SK-N-MC (cell line): Measurements from ENCODE around the gene RBKS.
"Not testable (repeated sequence)": the region's sequence is repeated elsewhere in the genome, so short reads cannot be mapped to it uniquely, and the experiment has no call there.

Experiments used
- DNase-seq: peaks from one replicate; pipeline ENCODE4 v3.0.0-alpha.2; 2011; ENCODE audit warnings: low read depth, low spot score
- H3K27ac ChIP-seq: fragments of 200-600 bp; sonication (generic); 2 replicates; pipeline ENCODE4 v1.5.1; 2016; ENCODE audit warnings: mixed run types
- H3K36me3 ChIP-seq: fragments of 200-600 bp; sonication (generic); 2 replicates; pipeline ENCODE4 v1.6.1; 2017; ENCODE audit warnings: antibody characterized with exemption, low read length, mixed read lengths; ENCODE audit not compliant: insufficient read depth
- H3K4me3 ChIP-seq: fragments of 200-600 bp; sonication (generic); 2 replicates; pipeline ENCODE4 v1.5.1; 2016
- H3K9ac ChIP-seq: fragments of 200-600 bp; sonication (generic); 2 replicates; pipeline ENCODE4 v1.8.0; 2017; ENCODE audit warnings: mixed run types, mixed read lengths; ENCODE audit not compliant: insufficient read length
- H3K9me3 ChIP-seq: fragments of 200-600 bp; sonication (generic); 2 replicates; pipeline ENCODE4 v1.6.1; 2017; ENCODE audit warnings: low read depth, mild to moderate bottlenecking, antibody characterized with exemption, low read length, moderate library complexity, mixed read lengths
- EZH2 ChIP-seq: fragments of 200-600 bp; sonication (generic); IDR thresholded peaks from one replicate; pipeline ENCODE4 v1.6.1; 2017; ENCODE audit warnings: antibody characterized with exemption
- FOXP2 ChIP-seq: optimal IDR thresholded peaks from 2 replicates; pipeline ENCODE3; 2011; ENCODE audit warnings: mild to moderate bottlenecking, moderate library complexity; ENCODE audit not compliant: insufficient read depth; ENCODE audit errors: extremely low read length, control extremely low read depth
- POLR2AphosphoS5 ChIP-seq: IDR thresholded peaks from 2 replicates; pipeline ENCODE4 v1.6.1; 2012; ENCODE audit warnings: mild to moderate bottlenecking, low read depth, low read length, borderline replicate concordance

The RBKS gene

GRCh38 chr2:27771548-27772335 lies 118.4 kb downstream of the RBKS start, which contains the start of gene MRPL33:
TSS of gene MRPL33 (plus strand) at chr2:27771719. CDS start at chr2:27771778, 59 bp downstream.
- Histone ChIP-seq H3K9ac (peak within 1 kb of the TSS; percentile 81), H3K4me3 (peak within 1 kb of the TSS; percentile 97), H3K9me3 (no peaks in the 10 kb centered on the region), H3K36me3 (peaks cover 17% of the 10 kb centered on the region; the same call in 1 of the 2 replicates), H3K27ac (peak within 1 kb of the TSS; percentile 22; the same call in 1 of the 2 replicates)
- peak; percentile 20 for DNase-seq
- TF ChIP-seq FOXP2 = no peak
- peak; percentile 91 for TF ChIP-seq POLR2AphosphoS5

- Histone ChIP-seq H3K27ac (no peak overlapping the region), H3K36me3 (peaks cover 17% of the 10 kb centered on the region; the same call in 1 of the 2 replicates), H3K4me3 (peak overlapping the region; percentile 97), H3K9ac (peak overlapping the region; percentile 81), H3K9me3 (no peaks in the 10 kb centered on the region)
- TF ChIP-seq FOXP2 (no peak), POLR2AphosphoS5 (no peak)
- no peak for DNase-seq
These were observed 119.0 kb downstream of the RBKS start for GRCh38 chr2:27771202-27771547.

GRCh38 chr2:27766287-27766661 lies 123.9 kb downstream of the RBKS start:
- H3K27ac ChIP-seq = no peak overlapping the region

GRCh38 chr2:27765621-27766286 lies 124.4 kb downstream of the RBKS start:
- no peak overlapping the region for H3K4me3 ChIP-seq
- H3K9ac ChIP-seq = no peak overlapping the region
- TF ChIP-seq EZH2 (no peak), FOXP2 (no peak), POLR2AphosphoS5 (no peak)
- H3K9me3 ChIP-seq = no peaks in the 10 kb centered on the region
- no peak overlapping the region for H3K27ac ChIP-seq
- no peaks in the 10 kb centered on the region for H3K36me3 ChIP-seq
- no peak for DNase-seq

More at GRCh38 chr2:27766287-27766661, 123.9 kb downstream of the RBKS start:
- Histone ChIP-seq H3K36me3 (no peaks in the 10 kb centered on the region), H3K9ac (no peak overlapping the region), H3K4me3 (no peak overlapping the region), H3K9me3 (no peaks in the 10 kb centered on the region)
- DNase-seq = no peak
- TF ChIP-seq POLR2AphosphoS5 = no peak
- TF ChIP-seq FOXP2 = no peak
- TF ChIP-seq EZH2 = no peak

GRCh38 chr2:27764526-27764925 lies 125.7 kb downstream of the RBKS start:
- not testable (repeated sequence) for H3K9me3 ChIP-seq, H3K27ac ChIP-seq, H3K36me3 ChIP-seq, DNase-seq, H3K4me3 ChIP-seq, H3K9ac ChIP-seq

- TF ChIP-seq POLR2AphosphoS5 = no peak
- Histone ChIP-seq H3K4me3 (no peak overlapping the region), H3K9ac (no peak overlapping the region), H3K36me3 (no peaks in the 10 kb centered on the region), H3K9me3 (no peaks in the 10 kb centered on the region), H3K27ac (no peak overlapping the region)
- no peak for DNase-seq
These were observed 126.3 kb downstream of the RBKS start for GRCh38 chr2:27763907-27764267.

GRCh38 chr2:27762951-27763906 lies 127.0 kb downstream of the RBKS start:
- Histone ChIP-seq H3K9ac (no peak overlapping the region), H3K9me3 (no peaks in the 10 kb centered on the region), H3K36me3 (no peaks in the 10 kb centered on the region), H3K4me3 (no peak overlapping the region), H3K27ac (no peak overlapping the region)
- TF ChIP-seq FOXP2 (no peak), EZH2 (no peak), POLR2AphosphoS5 (no peak)
- DNase-seq = no peak
